ENCODE measurements around the gene ARMC7. TPM values are rescaled to one million over a fixed set of nuclear protein-coding genes. Genes with fewer than 3 reads are reported as not detected.
"Not testable (repeated sequence)": the region's sequence is repeated elsewhere in the genome, so short reads cannot be mapped to it uniquely, and the experiment has no call there.

Gene ARMC7
- total RNA-seq, 2 experiments from 2014 or later = 6.7 to 7.7 TPM

DNA sequence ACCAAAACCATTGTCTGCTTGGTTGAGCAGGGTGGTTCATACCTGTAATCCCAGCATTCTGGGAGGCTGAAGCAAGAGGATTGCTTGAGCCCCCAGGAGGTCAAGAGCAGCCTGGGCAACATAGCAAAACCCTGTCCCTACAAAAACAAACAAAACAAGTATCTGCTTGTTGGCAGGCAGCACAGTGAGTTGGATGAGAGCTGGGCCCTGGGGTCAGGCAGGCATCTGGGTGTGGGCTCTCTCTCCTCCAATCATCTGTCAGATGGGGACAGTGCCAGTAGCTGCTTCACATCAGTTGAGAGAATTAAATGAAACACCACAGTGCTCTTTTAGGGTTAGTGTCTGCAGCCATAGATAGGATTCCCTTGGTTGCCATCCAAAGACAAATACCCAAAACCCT lies 5.8 kb downstream of the ARMC7 start:
- POLR2A ChIA-PET = no interaction called here

DNA sequence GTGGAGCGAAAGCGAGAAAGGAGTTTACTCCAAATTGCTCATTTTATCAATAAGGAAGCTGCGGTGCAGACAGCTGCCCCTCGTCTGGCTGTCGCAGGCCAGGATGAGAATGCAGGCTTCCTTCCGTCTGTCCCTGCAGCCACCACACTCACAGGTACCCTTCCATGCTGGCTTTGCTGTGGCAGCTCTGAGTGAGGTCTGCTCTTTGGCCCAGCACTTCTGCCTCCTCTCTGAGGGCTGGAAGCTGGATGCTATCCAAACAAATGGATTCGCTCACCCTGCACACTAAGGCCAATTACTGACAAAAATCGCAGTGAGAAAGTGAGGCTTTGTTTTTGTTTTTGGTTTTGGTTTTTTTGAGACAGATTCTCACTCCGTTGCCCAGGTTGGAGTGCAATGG lies 7.0 kb downstream of the ARMC7 start:
- Mint-ChIP-seq H3K9me3 (ENCODE audit: low read depth) (no peaks in the 10 kb centered on the region), H3K27me3 (no peaks in the 10 kb centered on the region), H3K27ac (no peak overlapping the region), H3K36me3 (ENCODE audit: low read depth) (peaks cover 22% of the 10 kb centered on the region), H3K4me3 (no peak overlapping the region), H3K4me1 (peaks cover 19% of the 10 kb centered on the region)
- intact Hi-C loops (cut with DNase I, micrococcal nuclease) = no loop called here
- POLR2A ChIA-PET = interaction anchor here (0.7 to 0.8 kb wide), 2 partner anchors 8 to 209 kb away, joined by 3 read pairs; no protein-coding TSS in a partner anchor
- ATAC-seq (no peak), DNase-seq (no peak)
- CTCF ChIA-PET = interaction anchor here (0.6 to 7.6 kb wide), 8 partner anchors 9 to 296 kb away, joined by 3 to 154 read pairs (median 3); partner anchors contain the start of gene NT5C

More for the DNA sequence above, 5.8 kb downstream of the ARMC7 start:
- Mint-ChIP-seq H3K9me3 (ENCODE audit: low read depth) (no peaks in the 10 kb centered on the region), H3K27ac (no peak overlapping the region), H3K4me1 (peaks cover 26% of the 10 kb centered on the region), H3K4me3 (no peak overlapping the region), H3K36me3 (ENCODE audit: low read depth) (peaks cover 22% of the 10 kb centered on the region), H3K27me3 (no peaks in the 10 kb centered on the region)
- DNase-seq = no peak
- no peak for ATAC-seq
- CTCF ChIA-PET = interaction anchor here (0.8 to 7.6 kb wide), 14 partner anchors 10 to 297 kb away, joined by 3 to 154 read pairs (median 14); partner anchors contain the start of gene NT5C
- intact Hi-C loops (cut with DNase I, micrococcal nuclease) = no loop called here

DNA sequence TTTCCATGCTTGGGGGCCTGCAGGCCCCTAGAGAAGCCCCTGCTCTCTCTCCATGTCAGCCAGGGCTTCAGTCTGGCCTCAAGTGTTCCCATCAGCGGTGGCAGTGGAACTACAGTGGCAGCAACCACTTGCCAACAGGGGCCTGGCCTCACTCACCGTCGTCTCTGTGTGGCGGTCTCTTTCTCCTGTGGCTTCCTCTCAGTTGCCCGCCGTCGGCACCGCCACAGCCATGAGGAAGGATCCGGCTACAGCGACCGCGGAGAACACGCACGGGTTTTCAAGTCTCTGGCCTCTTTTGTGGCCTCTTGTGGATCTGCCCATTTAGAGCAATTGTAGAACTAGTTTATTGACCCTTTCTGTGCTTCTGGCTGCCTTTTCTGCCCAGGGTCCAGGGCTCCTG lies 8.5 kb downstream of the ARMC7 start:
- H3K27me3 Mint-ChIP-seq = no peaks in the 10 kb centered on the region
- DNase-seq = no peak
- intact Hi-C loops (cut with DNase I, micrococcal nuclease) = no loop called here
- CTCF ChIA-PET = interaction anchor here (1.8 kb wide), 1 partner anchor 83 kb away, joined by 6 read pairs; no protein-coding TSS in a partner anchor
- no peak overlapping the region for H3K27ac Mint-ChIP-seq
- no peak for ATAC-seq
- no peak overlapping the region for H3K4me3 Mint-ChIP-seq
- peaks cover 17% of the 10 kb centered on the region for H3K36me3 Mint-ChIP-seq (ENCODE audit: low read depth)
- peaks cover 13% of the 10 kb centered on the region for H3K4me1 Mint-ChIP-seq
- no peaks in the 10 kb centered on the region for H3K9me3 Mint-ChIP-seq (ENCODE audit: low read depth)
- POLR2A ChIA-PET = no interaction called here

DNA sequence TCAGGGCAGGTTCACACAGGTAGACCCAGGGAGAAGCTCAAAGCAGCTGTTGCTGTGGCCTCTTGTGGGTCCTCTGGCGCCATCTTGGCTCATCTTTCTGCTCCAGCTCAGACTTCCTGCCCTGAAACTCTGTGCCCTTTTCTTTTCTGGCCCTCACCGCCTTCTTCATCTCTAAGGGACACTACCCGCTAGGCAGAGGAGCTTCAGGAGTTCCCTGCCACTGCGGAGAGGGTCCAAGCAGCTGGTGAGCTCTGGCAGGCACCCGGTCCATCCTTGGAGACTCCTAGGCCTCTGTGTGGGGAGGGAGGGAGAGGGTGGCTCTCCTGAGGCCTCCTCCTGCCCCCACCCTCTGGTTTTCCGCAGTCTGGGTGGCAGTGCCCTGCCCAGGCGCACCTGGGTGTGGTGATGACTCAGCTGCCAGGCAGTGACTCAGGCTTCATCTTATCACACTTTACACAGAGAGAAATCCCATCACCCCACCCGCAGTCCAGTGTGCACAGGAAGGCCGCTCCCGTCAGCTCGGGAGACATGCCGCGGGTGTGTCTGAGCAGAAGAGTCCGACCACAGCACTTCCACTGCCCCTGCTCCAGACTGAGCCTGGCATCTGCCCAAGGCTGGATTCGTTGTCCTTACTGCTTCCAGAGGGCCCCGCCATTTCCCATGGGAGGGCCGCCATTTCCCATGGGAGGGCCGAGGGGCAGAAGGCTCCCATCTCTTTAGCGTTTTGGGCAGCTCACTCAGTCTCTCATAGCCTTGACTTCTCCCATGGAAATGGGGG lies 14.5 kb downstream of the ARMC7 start:
- DNase-seq = peak; percentile 88
- ChIA-PET CTCF (interaction anchor here (0.5 to 4.5 kb wide), 12 partner anchors 10 to 362 kb away, joined by 3 to 55 read pairs (median 4); no protein-coding TSS in a partner anchor), POLR2A (interaction anchor here (0.5 to 1.3 kb wide), 5 partner anchors 8 to 155 kb away, joined by 3 to 8 read pairs (median 4); no protein-coding TSS in a partner anchor)
- intact Hi-C loops (cut with DNase I, micrococcal nuclease) = no loop called here
- Mint-ChIP-seq H3K36me3 (ENCODE audit: low read depth) (peaks cover 16% of the 10 kb centered on the region), H3K4me1 (peaks cover 27% of the 10 kb centered on the region), H3K4me3 (peak overlapping the region; percentile 44), H3K9me3 (ENCODE audit: low read depth) (no peaks in the 10 kb centered on the region), H3K27ac (peak overlapping the region; percentile 94), H3K27me3 (no peaks in the 10 kb centered on the region)
- ATAC-seq = peak; percentile 97

DNA sequence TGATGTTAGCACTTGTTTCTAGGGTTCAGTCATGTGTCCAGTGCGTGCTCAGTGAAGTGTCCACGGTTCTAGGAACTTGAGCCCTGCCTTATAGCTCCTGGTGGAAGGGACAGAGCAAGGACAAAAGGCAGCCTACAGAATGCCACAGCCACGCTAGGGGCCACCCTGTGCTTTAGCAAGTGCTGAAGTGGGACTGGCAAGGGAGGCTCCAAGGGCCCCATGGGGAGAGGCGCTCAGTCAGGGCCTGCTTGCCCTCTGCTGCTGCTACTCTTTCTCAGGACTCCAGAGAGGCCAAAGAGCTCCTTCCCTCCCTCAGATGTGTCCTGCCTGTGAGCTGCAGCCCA lies 15.0 kb downstream of the ARMC7 start:
- intact Hi-C loops (cut with DNase I, micrococcal nuclease) = no loop called here
- ATAC-seq = no peak
- CTCF ChIA-PET = interaction anchor here (0.6 to 4.5 kb wide), 7 partner anchors 10 to 63 kb away, joined by 3 to 55 read pairs (median 3); no protein-coding TSS in a partner anchor

DNA sequence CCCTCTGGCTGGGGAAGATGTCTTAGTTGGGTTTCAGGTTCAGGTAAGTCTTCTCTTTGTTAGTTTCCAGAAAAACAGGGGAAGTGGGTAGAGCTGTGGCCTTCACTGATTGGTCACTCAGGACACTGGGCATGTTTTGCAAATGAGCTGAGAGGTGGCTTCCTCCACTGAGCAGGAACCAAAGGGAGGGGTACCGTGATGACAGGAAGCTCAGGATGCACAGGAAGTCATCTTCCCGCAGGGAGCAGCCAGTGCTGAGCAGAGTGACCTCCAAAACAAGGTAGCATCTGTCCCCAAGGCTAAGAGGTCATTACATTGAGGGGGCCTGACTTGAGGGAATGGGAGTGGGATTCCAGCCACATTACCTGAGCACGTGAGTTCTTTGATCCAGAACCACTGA lies 16.2 kb downstream of the ARMC7 start:
- no peak overlapping the region for H3K4me3 Mint-ChIP-seq
- no peak for ATAC-seq
- POLR2A ChIA-PET = no interaction called here

More for the DNA sequence above, 15.0 kb downstream of the ARMC7 start:
- Mint-ChIP-seq H3K27ac (peak overlapping the region; percentile 94), H3K4me1 (peaks cover 28% of the 10 kb centered on the region), H3K9me3 (ENCODE audit: low read depth) (no peaks in the 10 kb centered on the region), H3K36me3 (ENCODE audit: low read depth) (peaks cover 21% of the 10 kb centered on the region), H3K4me3 (no peak overlapping the region), H3K27me3 (no peaks in the 10 kb centered on the region)
- DNase-seq = no peak
- POLR2A ChIA-PET = interaction anchor here (0.5 to 0.9 kb wide), 3 partner anchors 8 to 155 kb away, joined by 3 to 4 read pairs (median 3); no protein-coding TSS in a partner anchor

DNA sequence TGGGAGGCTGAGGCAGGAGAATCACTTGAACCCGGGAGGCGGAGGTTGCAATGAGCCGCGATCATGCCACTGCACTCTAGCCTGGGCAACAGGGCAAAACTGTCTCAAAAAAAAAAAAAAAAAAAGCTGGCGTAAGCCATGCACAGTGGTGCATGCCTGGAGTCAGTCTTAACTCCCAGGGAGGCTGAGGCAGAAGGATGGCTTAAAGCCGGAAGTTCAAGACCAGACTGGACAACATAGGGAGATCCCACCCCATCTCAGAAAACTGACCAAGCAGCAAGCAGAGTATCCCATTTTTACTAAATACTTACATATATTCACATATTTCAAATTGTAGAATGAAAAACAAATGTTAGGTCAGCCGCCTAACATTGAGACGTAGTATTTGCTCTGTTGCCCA lies 17.2 kb downstream of the ARMC7 start:
- DNase-seq (no peak), ATAC-seq (no peak)
- Mint-ChIP-seq H3K4me3 (no peak overlapping the region), H3K27ac (no peak overlapping the region), H3K36me3 (ENCODE audit: low read depth) (peaks cover 23% of the 10 kb centered on the region), H3K27me3 (no peaks in the 10 kb centered on the region), H3K9me3 (ENCODE audit: low read depth) (no peaks in the 10 kb centered on the region), H3K4me1 (peaks cover 32% of the 10 kb centered on the region)
- ChIA-PET CTCF (interaction anchor here (0.5 to 4.5 kb wide), 6 partner anchors 13 to 1602 kb away, joined by 3 to 55 read pairs (median 5); no protein-coding TSS in a partner anchor), POLR2A (no interaction called here)
- intact Hi-C loops (cut with DNase I, micrococcal nuclease) = no loop called here

More for the DNA sequence above, 16.2 kb downstream of the ARMC7 start:
- H3K4me1 Mint-ChIP-seq = peaks cover 32% of the 10 kb centered on the region
- CTCF ChIA-PET = interaction anchor here (0.6 to 4.5 kb wide), 5 partner anchors 12 to 54 kb away, joined by 3 to 55 read pairs (median 5); no protein-coding TSS in a partner anchor
- H3K9me3 Mint-ChIP-seq (ENCODE audit: low read depth) = no peaks in the 10 kb centered on the region
- peaks cover 23% of the 10 kb centered on the region for H3K36me3 Mint-ChIP-seq (ENCODE audit: low read depth)
- intact Hi-C loops (cut with DNase I, micrococcal nuclease) = no loop called here
- H3K27ac Mint-ChIP-seq = peak overlapping the region; percentile 21
- no peaks in the 10 kb centered on the region for H3K27me3 Mint-ChIP-seq
- no peak for DNase-seq

DNA sequence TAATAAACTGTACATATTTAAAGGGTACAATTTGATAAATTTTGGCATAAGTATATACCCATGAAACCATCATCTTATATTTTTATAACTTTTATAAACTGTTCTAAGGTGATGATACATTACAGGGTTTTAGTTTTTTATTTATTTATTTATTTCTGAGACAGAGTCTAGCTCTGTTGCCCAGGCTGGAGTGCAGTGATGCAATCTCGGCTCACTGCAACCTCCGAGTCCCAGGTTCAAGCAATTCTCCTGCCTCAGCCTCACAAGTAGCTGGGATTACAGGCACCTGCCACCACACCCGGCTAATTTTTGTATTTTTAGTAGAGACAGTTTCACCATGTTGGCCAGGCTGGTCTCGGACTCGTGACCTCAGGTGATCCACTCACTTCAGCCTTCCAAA lies 18.2 kb downstream of the ARMC7 start:
- not testable (repeated sequence) for ATAC-seq

DNA sequence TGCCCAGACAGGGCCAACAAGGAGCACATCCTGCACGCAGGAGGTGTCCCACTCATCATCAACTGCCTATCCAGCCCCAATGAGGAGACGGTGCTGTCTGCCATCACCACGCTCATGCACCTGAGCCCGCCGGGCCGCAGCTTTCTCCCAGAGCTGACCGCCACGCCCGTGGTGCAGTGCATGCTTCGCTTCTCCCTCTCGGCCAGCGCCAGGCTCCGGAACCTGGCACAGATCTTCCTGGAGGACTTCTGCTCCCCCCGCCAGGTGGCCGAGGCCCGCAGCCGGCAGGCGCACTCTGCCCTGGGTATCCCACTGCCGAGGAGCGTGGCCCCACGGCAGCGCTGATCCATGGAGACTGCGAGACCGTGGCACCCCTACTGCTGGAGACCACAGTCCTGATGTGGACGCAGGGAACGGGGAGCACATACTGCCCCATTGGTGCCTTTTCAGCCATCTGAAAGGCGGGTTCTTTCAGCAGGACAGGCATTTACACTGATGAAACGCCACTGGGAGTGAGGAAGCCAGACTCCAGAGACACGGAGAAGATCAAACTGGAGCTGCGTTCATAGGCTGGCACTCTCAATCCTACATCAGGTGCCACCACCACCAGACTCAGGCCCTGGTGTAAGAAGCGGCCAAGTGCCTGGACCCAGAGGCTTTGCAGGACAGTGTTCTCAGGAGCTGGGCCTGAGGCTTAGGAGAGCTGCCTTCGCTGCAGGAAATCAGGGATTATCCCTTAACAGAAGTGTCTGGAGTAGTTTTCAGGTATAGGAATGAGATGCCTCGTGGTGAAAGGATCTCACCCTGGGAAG lies 19.1 kb downstream of the ARMC7 start:
- Mint-ChIP-seq H3K27me3 (no peaks in the 10 kb centered on the region), H3K36me3 (ENCODE audit: low read depth) (peaks cover 25% of the 10 kb centered on the region), H3K4me3 (no peak overlapping the region), H3K27ac (no peak overlapping the region), H3K9me3 (ENCODE audit: low read depth) (no peaks in the 10 kb centered on the region), H3K4me1 (peaks cover 34% of the 10 kb centered on the region)
- ChIA-PET POLR2A (no interaction called here), CTCF (interaction anchor here (1.4 to 7.0 kb wide), 3 partner anchors 13 to 167 kb away, joined by 5 to 72 read pairs (median 6); no protein-coding TSS in a partner anchor)
- no peak for DNase-seq
- no peak for ATAC-seq
- intact Hi-C loops (cut with DNase I, micrococcal nuclease) = no loop called here

More for the DNA sequence above, 18.2 kb downstream of the ARMC7 start:
- DNase-seq; H3K4me3 Mint-ChIP-seq; H3K9me3 Mint-ChIP-seq (ENCODE audit: low read depth); intact Hi-C loops (cut with DNase I, micrococcal nuclease); POLR2A ChIA-PET; H3K27me3 Mint-ChIP-seq; H3K27ac Mint-ChIP-seq: not testable (repeated sequence)
- CTCF ChIA-PET = interaction anchor here (0.8 to 7.0 kb wide), 4 partner anchors 12 to 1601 kb away, joined by 3 to 72 read pairs (median 30); no protein-coding TSS in a partner anchor
- peaks cover 26% of the 10 kb centered on the region for H3K36me3 Mint-ChIP-seq (ENCODE audit: low read depth)
- H3K4me1 Mint-ChIP-seq = peaks cover 38% of the 10 kb centered on the region

DNA sequence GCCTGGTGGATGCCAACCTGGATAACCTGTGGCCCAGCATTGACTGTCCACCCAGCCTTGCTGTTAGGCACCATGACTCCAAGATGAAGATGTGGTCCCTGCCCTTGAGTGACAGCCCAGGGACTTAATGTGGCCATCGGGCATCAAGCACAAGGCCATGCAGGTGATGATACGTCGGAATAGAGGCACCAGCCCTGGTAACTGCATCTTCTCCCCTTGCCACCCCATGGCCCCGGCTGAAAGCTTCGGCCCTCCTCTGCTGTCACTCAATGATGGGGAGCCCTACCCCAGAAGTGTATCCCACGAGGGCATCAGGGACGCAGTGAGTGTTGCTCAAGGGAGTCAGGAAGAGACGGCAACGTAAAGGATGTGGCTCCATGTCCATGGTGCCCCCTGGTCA lies 19.8 kb downstream of the ARMC7 start:
- Mint-ChIP-seq H3K9me3 (ENCODE audit: low read depth) (no peaks in the 10 kb centered on the region), H3K4me3 (peak overlapping the region; percentile 51), H3K4me1 (peaks cover 27% of the 10 kb centered on the region), H3K27me3 (no peaks in the 10 kb centered on the region), H3K27ac (no peak overlapping the region), H3K36me3 (ENCODE audit: low read depth) (peaks cover 20% of the 10 kb centered on the region)
- ChIA-PET CTCF (interaction anchor here (0.7 to 7.0 kb wide), 8 partner anchors 11 to 168 kb away, joined by 3 to 72 read pairs (median 4); partner anchors contain the start of gene ARMC7), POLR2A (no interaction called here)
- DNase-seq = no peak
- intact Hi-C loops (cut with DNase I, micrococcal nuclease) = no loop called here
- ATAC-seq = no peak

Data from activated CD4-positive, alpha-beta T cell treated with anti-CD3 and anti-CD28 coated beads for 36 hours (primary cell).